Body of pancreas (tissue), 4 donors: ENCODE results near the gene SERPINB6.

Source experiments
- POLR2A ChIP-seq, 3 donors: fragments of 450-650 bp; IDR thresholded peaks; one replicate each; pipeline ENCODE4 v1.6.1; 2016; ENCODE audit warnings: antibody characterized with exemption in 3 of 3, mild to moderate bottlenecking in 2 of 3
- TF ChIP-seq, protein P1 (sequence below), 7 experiments: fragments of 450-650 bp in 4 of 7; fragments of 200-600 bp in 3 of 7; sonication (generic) in 3 of 7; IDR thresholded peaks; one replicate each; pipeline ENCODE4 v1.5.1; 2016 to 2019; ENCODE audit warnings: antibody characterized with exemption in 7 of 7

DNA sequence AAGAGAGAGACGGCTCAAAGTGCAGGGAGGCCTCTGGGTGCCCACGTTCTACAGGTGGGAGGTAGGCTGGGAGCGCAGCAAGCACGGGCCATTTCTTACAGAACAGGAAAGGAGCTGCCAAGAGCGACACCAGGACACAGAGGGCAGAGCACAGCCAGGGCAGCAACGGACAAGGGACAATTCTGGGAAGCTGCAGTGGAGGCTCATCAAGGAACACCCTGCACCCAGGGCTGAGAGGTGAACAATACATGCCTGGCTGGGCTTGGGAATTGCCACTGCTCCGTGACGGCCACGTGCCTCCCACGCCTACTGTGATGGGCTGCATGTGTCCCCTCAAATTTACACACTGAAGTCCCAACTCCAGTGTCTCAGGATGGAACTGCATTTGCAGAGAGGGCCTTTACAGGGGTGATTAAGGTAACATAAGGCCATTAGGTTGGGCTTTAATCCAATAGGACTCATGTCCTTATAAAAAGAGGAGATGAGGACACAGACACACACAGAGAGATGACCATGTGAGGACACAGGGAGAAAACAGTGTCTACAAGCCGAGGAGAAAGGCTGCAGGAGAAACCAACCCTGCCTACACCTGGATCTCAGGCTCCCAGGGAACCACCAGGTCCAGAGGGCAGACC lies 13.6 kb downstream of the SERPINB6 start:
- TF ChIP-seq, protein P1, sequence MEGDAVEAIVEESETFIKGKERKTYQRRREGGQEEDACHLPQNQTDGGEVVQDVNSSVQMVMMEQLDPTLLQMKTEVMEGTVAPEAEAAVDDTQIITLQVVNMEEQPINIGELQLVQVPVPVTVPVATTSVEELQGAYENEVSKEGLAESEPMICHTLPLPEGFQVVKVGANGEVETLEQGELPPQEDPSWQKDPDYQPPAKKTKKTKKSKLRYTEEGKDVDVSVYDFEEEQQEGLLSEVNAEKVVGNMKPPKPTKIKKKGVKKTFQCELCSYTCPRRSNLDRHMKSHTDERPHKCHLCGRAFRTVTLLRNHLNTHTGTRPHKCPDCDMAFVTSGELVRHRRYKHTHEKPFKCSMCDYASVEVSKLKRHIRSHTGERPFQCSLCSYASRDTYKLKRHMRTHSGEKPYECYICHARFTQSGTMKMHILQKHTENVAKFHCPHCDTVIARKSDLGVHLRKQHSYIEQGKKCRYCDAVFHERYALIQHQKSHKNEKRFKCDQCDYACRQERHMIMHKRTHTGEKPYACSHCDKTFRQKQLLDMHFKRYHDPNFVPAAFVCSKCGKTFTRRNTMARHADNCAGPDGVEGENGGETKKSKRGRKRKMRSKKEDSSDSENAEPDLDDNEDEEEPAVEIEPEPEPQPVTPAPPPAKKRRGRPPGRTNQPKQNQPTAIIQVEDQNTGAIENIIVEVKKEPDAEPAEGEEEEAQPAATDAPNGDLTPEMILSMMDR (IDR thresholded peaks at IDR 0.05), result no peak
- TF ChIP-seq POLR2A (IDR thresholded peaks at IDR 0.05), result no peak
